ENCODE data around the gene CHN2. TPM values are rescaled to one million over a fixed set of nuclear protein-coding genes. Genes with fewer than 3 reads are reported as not detected.

The CHN2 gene
- total RNA-seq, 1 experiment from 2014 or later = 5.0 TPM

DNA sequence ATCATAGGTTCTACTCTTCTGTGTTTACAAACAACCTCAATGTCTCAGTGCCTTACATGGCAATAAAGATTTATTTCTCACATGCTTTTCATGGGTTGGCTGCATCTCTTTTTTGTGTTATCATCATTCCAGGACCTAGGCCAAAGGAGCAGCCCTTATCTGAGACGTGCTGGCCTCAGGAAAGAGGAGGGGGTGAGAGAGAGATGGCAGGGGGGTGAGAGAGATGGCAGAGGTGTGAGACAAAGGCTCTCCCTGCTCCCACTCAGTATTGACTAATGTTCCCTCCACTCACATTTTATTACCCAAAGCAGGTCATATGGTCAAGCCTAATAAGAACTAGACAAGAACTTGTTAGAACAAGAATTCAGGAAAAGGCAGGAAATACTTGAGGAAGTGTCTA lies 249.0 kb downstream of the CHN2 start:
- no peaks in the 10 kb centered on the region for H3K9me3 Mint-ChIP-seq
- CTCF ChIA-PET = no interaction called here
- no peak for TF ChIP-seq CREB1 (CRISPR knock-in tag; IDR thresholded peaks at IDR 0.05)
- TF ChIP-seq EMX1 (CRISPR knock-in tag; IDR thresholded peaks at IDR 0.05) = no peak
- no peak for TF ChIP-seq OVOL2 (CRISPR knock-in tag; IDR thresholded peaks at IDR 0.05; ENCODE audit: borderline replicate concordance)
- no peak overlapping the region for H3K4me3 Mint-ChIP-seq
- peaks cover 33% of the 10 kb centered on the region for H3K4me1 Mint-ChIP-seq
- ATAC-seq = no peak
- 0 out of 2 replicates have a peak, but pooled peaks cover 2% of the 10 kb centered on the region for H3K27me3 Mint-ChIP-seq (ENCODE audit: low read depth)
- POLR2A ChIA-PET = no interaction called here
- H3K36me3 Mint-ChIP-seq = no peaks in the 10 kb centered on the region
- no peak for DNase-seq (ENCODE audit: low spot score)
- no peak overlapping the region for H3K27ac Mint-ChIP-seq

DNA sequence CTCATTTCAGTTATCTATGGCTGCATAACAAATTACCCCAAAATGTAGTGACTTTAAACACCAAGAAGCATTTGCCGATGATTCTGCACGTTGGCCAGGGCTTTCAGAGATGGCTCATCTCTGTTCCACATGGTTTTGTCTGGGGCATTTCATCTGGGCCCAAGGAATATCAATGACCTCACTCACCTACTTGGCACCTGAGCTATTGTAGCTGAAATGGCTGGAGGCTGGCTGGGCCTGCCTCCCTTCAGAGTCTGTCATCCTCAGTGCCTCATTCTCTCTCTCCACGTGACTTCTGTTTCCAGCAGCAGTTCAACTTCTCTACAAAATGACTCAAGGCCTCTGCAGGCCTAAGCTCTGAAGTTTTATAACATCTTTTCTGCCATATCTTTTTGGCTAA lies 249.7 kb downstream of the CHN2 start:
- TF ChIP-seq E2F4 (CRISPR knock-in tag; IDR thresholded peaks at IDR 0.05; ENCODE audit: borderline replicate concordance, low read depth) (no peak), PRRX2 (CRISPR knock-in tag; IDR thresholded peaks at IDR 0.05) (no peak), ZNF281 (CRISPR knock-in tag; IDR thresholded peaks at IDR 0.05) (no peak), NR3C1 (CRISPR knock-in tag; conservative IDR thresholded peaks at IDR 0.05; ENCODE audit: low read depth) (no peak), TCF7 (CRISPR knock-in tag; IDR thresholded peaks at IDR 0.05; ENCODE audit: low read depth) (no peak)
- TF ChIP-seq, protein P1, sequence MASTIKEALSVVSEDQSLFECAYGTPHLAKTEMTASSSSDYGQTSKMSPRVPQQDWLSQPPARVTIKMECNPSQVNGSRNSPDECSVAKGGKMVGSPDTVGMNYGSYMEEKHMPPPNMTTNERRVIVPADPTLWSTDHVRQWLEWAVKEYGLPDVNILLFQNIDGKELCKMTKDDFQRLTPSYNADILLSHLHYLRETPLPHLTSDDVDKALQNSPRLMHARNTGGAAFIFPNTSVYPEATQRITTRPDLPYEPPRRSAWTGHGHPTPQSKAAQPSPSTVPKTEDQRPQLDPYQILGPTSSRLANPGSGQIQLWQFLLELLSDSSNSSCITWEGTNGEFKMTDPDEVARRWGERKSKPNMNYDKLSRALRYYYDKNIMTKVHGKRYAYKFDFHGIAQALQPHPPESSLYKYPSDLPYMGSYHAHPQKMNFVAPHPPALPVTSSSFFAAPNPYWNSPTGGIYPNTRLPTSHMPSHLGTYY (CRISPR knock-in tag; IDR thresholded peaks at IDR 0.05) = no peak
- 0 out of 2 replicates have a peak, but pooled peaks cover 2% of the 10 kb centered on the region for H3K27me3 Mint-ChIP-seq (ENCODE audit: low read depth)
- no peak overlapping the region for H3K27ac Mint-ChIP-seq
- H3K4me1 Mint-ChIP-seq = peaks cover 33% of the 10 kb centered on the region
- H3K9me3 Mint-ChIP-seq = no peaks in the 10 kb centered on the region
- CTCF ChIA-PET = no interaction called here
- no peak for DNase-seq (ENCODE audit: low spot score)
- no peaks in the 10 kb centered on the region for H3K36me3 Mint-ChIP-seq
- no peak for ATAC-seq
- POLR2A ChIA-PET = no interaction called here
- H3K4me3 Mint-ChIP-seq = no peak overlapping the region

DNA sequence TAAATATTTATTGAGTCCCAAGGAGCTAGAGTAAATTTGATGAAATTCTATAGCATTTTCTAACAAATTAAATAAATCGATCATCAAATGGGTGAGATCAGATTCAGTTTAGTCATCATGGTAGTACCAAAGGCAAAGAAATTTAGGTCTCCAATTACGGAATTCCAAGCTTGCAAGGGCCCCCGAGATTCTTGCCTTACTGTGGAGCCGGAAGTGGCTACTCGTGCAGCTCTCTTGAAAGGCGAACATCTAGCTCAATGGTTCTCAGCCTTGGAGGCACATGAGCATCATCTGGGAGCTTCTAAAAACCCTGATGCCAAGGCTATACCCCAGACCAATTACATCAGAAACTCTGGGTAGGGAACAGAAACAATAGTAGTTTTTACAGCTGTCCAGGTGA lies 251.2 kb downstream of the CHN2 start:
- no peak for DNase-seq (ENCODE audit: low spot score)
- Mint-ChIP-seq H3K27ac (no peak overlapping the region), H3K4me1 (peaks cover 33% of the 10 kb centered on the region), H3K9me3 (no peaks in the 10 kb centered on the region), H3K27me3 (ENCODE audit: low read depth) (0 out of 2 replicates have a peak, but pooled peaks cover 2% of the 10 kb centered on the region), H3K4me3 (no peak overlapping the region), H3K36me3 (no peaks in the 10 kb centered on the region)
- ATAC-seq = no peak; the same call in 1 of the 2 replicates
- TF ChIP-seq JAZF1 (CRISPR knock-in tag; IDR thresholded peaks at IDR 0.05) (no peak), SMAD3 (CRISPR knock-in tag; IDR thresholded peaks at IDR 0.05; ENCODE audit: borderline replicate concordance) (no peak), ZNF138 (CRISPR knock-in tag; conservative IDR thresholded peaks at IDR 0.05) (no peak), NFE2L1 (CRISPR knock-in tag; IDR thresholded peaks at IDR 0.05) (no peak), ZNF263 (CRISPR knock-in tag; IDR thresholded peaks at IDR 0.05; ENCODE audit: low read depth) (no peak), HMGA2 (CRISPR knock-in tag; IDR thresholded peaks at IDR 0.05) (no peak), USF1 (CRISPR knock-in tag; IDR thresholded peaks at IDR 0.05) (no peak)
- TF ChIP-seq, protein P2, sequence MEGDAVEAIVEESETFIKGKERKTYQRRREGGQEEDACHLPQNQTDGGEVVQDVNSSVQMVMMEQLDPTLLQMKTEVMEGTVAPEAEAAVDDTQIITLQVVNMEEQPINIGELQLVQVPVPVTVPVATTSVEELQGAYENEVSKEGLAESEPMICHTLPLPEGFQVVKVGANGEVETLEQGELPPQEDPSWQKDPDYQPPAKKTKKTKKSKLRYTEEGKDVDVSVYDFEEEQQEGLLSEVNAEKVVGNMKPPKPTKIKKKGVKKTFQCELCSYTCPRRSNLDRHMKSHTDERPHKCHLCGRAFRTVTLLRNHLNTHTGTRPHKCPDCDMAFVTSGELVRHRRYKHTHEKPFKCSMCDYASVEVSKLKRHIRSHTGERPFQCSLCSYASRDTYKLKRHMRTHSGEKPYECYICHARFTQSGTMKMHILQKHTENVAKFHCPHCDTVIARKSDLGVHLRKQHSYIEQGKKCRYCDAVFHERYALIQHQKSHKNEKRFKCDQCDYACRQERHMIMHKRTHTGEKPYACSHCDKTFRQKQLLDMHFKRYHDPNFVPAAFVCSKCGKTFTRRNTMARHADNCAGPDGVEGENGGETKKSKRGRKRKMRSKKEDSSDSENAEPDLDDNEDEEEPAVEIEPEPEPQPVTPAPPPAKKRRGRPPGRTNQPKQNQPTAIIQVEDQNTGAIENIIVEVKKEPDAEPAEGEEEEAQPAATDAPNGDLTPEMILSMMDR (IDR thresholded peaks at IDR 0.05) = no peak
- TF ChIP-seq, protein P3, sequence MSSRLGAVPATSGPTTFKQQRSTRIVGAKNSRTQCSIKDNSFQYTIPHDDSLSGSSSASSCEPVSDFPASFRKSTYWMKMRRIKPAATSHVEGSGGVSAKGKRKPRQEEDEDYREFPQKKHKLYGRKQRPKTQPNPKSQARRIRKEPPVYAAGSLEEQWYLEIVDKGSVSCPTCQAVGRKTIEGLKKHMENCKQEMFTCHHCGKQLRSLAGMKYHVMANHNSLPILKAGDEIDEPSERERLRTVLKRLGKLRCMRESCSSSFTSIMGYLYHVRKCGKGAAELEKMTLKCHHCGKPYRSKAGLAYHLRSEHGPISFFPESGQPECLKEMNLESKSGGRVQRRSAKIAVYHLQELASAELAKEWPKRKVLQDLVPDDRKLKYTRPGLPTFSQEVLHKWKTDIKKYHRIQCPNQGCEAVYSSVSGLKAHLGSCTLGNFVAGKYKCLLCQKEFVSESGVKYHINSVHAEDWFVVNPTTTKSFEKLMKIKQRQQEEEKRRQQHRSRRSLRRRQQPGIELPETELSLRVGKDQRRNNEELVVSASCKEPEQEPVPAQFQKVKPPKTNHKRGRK (CRISPR knock-in tag; IDR thresholded peaks at IDR 0.05; ENCODE audit: borderline replicate concordance) = no peak
- TF ChIP-seq, protein P4, sequence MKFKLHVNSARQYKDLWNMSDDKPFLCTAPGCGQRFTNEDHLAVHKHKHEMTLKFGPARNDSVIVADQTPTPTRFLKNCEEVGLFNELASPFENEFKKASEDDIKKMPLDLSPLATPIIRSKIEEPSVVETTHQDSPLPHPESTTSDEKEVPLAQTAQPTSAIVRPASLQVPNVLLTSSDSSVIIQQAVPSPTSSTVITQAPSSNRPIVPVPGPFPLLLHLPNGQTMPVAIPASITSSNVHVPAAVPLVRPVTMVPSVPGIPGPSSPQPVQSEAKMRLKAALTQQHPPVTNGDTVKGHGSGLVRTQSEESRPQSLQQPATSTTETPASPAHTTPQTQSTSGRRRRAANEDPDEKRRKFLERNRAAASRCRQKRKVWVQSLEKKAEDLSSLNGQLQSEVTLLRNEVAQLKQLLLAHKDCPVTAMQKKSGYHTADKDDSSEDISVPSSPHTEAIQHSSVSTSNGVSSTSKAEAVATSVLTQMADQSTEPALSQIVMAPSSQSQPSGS (CRISPR knock-in tag; IDR thresholded peaks at IDR 0.05; ENCODE audit: borderline replicate concordance, low read depth) = no peak
- POLR2A ChIA-PET = interaction anchor here (0.6 kb wide), 1 partner anchor 280 kb away, joined by 3 read pairs; no protein-coding TSS in a partner anchor
- CTCF ChIA-PET = interaction anchor here (1.4 to 1.6 kb wide), 2 partner anchors 256 to 340 kb away, joined by 4 to 5 read pairs; no protein-coding TSS in a partner anchor

Measured in WTC11 (cell line).